ELR (cell line): Measurements from ENCODE around the gene FLII.
A peak's percentile ranks its signal among the peaks of the same experiment; 100 is the strongest.

Source experiments
- DNase-seq: peaks from one replicate; pipeline ENCODE4 v3.0.0-alpha.2; 2015; ENCODE audit warnings: low read depth

FLII gene

GRCh38 chr17:18260332-18261145, 2.0 kb upstream of the FLII start, which contains the start of gene MIEF2:
Gene MIEF2, plus strand, starts transcription at chr17:18260662. Its CDS starts 2,059 bp downstream, at chr17:18262721.
- DNase-seq: peak; percentile 97

- DNase-seq: peak; percentile 93
Measured at GRCh38 chr17:18259621-18260331, 1.2 kb upstream of the FLII start.

- DNase-seq: peak; percentile 91
Measured at GRCh38 chr17:18257982-18258355, 569 bp downstream of the FLII start.

DNA sequence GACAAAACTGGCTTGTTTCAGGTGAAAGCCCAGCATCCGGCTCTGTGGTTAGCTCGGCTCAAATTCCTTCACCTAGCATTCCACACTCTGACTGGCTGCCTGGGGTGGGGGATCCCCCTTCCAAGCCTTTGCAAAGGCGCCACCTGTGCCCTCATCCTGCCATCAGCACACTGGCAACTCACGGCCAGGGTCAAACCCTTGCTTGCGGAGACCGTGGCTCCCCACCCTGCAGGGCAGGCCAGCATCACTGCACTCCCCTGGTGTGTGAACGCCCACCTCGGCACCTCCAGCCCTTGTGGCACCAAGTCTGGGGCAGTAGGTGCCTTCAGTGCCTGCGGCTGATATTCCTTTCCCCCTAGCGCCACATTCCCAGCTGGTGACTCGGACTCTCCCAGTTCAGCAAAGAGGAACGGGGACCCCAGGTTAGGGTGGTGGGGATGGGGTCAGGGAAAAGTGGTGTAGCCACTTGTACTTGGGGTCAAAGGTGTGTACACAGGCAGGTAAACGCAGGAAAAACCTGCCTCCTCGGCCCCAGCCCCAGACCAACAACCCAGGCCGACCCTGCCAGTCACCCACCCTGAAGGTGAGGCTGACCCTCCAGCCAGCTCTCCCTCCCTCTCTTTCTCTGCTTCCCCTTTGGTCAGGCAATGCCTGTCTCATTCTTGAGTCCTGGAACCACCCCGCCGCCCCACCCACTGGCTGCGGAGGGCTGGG, 1.1 kb downstream of the FLII start:
- peak; percentile 78 for DNase-seq

DNA sequence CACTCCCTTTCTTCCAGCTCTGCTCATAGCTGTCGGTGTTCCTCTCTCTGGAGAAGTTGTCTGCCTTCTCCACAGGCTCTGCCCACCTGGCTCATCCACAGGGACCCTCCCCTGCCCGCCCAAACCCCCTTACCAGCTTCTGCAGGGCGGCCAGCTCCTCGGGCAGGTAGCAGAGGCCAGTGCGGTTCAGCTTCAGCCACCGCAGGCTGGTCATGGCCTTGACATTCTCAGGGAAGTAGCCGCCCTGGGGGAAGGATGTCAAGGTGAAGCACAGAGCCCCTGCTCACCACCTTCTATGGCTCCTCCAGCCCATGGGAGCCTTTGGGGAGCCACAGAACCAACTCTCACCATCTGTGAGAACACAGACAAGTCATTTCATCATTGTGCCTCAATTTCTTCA, 1.8 kb downstream of the FLII start:
- no peak for DNase-seq

- DNase-seq: no peak
Measured at GRCh38 chr17:18256351-18256750, 2.2 kb downstream of the FLII start.

GRCh38 chr17:18254888-18255649, 3.5 kb downstream of the FLII start:
- DNase-seq: no peak

DNA sequence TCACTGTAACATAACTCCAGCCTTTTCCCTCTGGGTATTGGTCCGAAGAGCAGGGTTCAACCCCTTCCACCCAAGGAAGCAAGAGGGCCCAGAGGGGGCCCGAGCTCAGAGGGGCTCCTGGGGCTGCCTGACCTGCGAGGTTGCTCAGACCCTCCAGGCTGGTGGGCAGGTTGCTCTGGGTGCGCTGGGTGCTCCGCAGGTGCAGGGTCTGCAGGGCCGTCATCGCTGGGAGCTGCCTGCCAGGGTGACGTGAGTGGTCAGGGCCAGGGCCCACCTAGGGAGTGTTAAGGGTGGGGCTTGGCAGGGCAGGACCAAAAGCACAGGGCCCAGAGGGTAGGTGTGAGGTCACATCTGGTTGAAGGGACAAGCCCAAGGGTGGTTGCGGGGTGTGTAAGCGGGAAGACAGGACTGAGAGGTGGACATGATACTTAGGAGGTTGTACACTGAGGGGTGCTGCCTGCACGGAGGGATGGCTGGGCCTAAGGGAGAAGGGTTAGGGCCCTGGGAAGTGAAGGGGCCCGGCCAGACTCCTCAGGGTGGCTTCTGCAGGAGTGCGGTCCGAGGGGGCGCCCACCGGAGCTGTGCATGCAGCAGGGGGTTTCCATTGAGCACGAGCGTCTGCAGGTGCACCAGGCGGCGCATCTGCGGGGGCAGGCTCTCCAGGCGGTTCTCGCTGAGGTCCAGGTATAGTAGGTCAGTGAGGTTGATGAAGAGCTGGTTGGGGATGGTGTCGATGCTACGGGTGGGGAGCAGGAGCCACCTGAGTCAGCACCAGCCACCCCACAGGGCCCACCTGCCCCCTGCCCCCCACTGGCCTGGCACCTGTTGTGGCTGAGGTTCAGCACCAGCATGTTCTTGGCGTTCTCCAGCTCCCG, 4.4 kb downstream of the FLII start:
- DNase-seq: no peak

GRCh38 chr17:18253187-18253884, 5.2 kb downstream of the FLII start:
- DNase-seq: no peak

GRCh38 chr17:18252160-18252559, 6.4 kb downstream of the FLII start:
- no peak for DNase-seq

DNA sequence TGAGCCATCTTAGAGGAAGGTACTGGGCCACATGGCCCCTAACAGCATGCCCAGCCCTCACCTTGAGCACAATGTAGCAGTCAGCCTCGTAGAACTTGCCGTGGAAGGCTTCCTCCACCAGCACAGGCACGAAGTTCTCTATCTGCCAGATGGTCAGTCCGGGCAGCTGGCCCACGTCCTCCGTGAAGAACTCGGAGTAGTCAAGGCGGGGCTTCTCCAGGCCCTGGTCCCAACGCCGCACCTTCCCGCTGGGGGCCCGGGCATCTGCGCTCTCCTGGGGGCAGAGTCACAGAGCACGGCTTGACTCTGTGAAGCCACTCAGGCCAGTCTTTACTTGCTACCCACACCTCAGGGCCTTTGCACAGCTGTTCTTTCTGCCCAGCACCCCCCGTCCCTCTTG, 7.3 kb downstream of the FLII start:
- no peak for DNase-seq

- no peak for DNase-seq
Measured at GRCh38 chr17:18250708-18251107, 7.8 kb downstream of the FLII start.

DNA sequence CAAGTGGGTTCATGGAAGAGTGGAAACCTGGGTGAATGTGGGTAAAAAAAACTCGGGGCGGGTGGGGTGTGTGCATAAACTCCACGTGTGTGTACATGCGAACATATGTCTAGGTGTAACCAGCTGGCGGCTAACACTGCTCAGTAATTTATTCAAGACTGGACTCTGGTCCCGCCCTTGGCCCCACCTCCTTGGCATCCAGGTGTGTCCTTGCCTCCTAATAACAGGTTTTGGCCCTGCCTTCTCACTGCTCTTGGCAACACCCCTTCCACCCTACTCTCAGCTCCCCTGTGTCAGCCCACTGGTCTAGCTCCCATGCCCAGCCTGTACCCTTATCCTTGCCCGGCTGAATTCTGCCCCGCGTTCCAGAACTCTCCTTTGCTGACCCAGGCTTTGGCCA, 8.3 kb downstream of the FLII start:
- no peak for DNase-seq

DNA sequence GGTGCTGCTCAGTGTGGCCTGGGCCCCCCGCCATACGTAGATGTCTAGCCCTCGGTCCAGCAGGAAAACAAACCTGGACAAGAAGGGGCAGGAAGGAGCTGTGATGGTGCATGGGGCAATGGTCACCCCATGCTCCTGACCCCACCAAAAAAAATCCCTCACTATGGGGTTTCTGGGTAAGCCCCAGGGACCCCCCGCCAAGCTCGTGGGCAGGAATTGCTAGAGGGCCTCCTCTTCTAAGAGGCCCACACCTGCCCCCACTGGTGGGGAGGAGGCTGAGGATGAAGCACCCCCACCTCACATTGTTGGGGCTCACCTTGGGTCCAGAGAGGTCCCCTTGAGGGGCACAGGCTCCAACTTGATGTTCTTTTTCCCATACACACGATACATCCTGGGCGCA, 9.7 kb downstream of the FLII start:
- DNase-seq: no peak

GRCh38 chr17:18248300-18248731, 10.2 kb downstream of the FLII start:
- DNase-seq: peak; percentile 81

- no peak for DNase-seq
Measured at GRCh38 chr17:18247613-18248001, 10.9 kb downstream of the FLII start.

- DNase-seq: peak; percentile 77
Measured at GRCh38 chr17:18246880-18247612, 11.5 kb downstream of the FLII start.

GRCh38 chr17:18246109-18246725, 12.3 kb downstream of the FLII start:
- no peak for DNase-seq
